HG03457 (cell line): Measurements from ENCODE around the gene CNGA1.

Experiments
- ATAC-seq: cut with Tn5 transposase; IDR thresholded peaks from one replicate; pipeline ENCODE4 v1.9.1; 2021; ENCODE audit warnings: moderate number of reproducible peaks; ENCODE audit not compliant: unreplicated experiment

Gene CNGA1

GRCh38 chr4:47913861-47914219 lies 102.6 kb downstream of the CNGA1 start:
- peak; percentile 18 for ATAC-seq

- no peak for ATAC-seq
These were observed 103.2 kb downstream of the CNGA1 start for GRCh38 chr4:47913330-47913729.

- ATAC-seq = no peak
These were observed 109.3 kb downstream of the CNGA1 start for GRCh38 chr4:47907089-47907646.

DNA sequence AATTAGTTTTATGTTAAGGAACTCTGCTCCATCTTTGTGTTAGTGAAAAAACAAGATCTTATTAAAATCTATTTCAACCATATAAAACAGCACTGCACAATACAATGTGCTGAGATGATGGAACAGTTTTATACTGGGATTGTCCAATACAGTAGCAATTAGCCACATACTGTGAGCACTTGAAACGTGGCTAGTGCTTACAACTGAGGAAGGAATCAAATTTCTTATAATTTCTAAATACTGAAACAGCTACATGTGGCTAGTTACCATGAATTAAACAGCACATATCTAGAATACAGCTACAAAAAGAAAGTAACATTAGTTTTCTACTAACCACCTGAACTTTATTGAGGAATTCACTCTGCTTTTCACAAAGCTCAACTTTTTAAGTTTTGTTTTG lies 116.8 kb downstream of the CNGA1 start:
- ATAC-seq = no peak

DNA sequence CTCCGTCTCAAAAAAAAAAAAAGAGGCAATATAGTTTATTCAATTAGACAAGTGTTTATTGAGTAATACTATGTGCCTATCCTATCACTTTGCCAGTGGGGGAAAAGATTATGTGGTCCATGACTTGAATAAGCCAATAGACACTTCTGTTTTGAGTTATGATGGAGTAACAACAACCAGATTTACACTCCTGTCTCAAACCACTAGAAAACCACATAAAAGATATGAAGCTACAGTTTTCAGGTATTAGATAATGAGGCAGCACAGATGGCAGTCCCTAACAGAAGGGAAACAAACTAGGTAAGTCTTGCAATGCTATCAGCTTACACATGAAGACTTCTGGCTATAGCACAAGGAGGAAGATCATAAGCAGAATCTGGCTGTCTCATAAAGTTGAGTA lies 124.6 kb downstream of the CNGA1 start:
- ATAC-seq = no peak
